OCI-LY7 (cell line): Measurements from ENCODE around the gene SCN5A. TPM values are rescaled to one million over a fixed set of nuclear protein-coding genes. Genes with fewer than 3 reads are reported as not detected.

Experiments
- BruUV-seq: library from RNA; stranded (reverse); fragments of 400-500 nt; replicated peaks from 2 replicates; lab custom pipeline; 2021; lab: Mats Ljungman, UMichigan
- CTCF ChIA-PET: fragments of 300-600 bp; sonication (Branson Sonifier 250); formaldehyde crosslinking; loops from one replicate; lab custom pipeline; 2022; ENCODE audit warnings: antibody characterized with exemption; ENCODE audit not compliant: unreplicated experiment; lab: Charles Lee
- POLR2A ChIA-PET: fragments of 300-600 bp; sonication (Branson Sonifier 250); formaldehyde crosslinking; loops from one replicate; lab custom pipeline; 2022; ENCODE audit warnings: antibody characterized with exemption; lab: Charles Lee
- DNase-seq: peaks from one replicate; pipeline ENCODE4 v3.0.0-alpha.2; 2015; ENCODE audit warnings: low spot score
- H2AFZ ChIP-seq: fragments of 200-600 bp; sonication (generic), shearing (Covaris generic); 2 replicates; pipeline ENCODE4 v1.6.1; 2014; ENCODE audit warnings: mild to moderate bottlenecking, antibody characterized with exemption, low read length, moderate library complexity
- H3K27ac ChIP-seq: fragments of 200-600 bp; sonication (generic); 2 replicates; pipeline ENCODE4 v1.5.1; 2014; ENCODE audit warnings: mixed run types, low read depth, mild to moderate bottlenecking, moderate library complexity, low read length, inconsistent platforms; ENCODE audit not compliant: poor library complexity, severe bottlenecking
- H3K36me3 ChIP-seq: fragments of 200-600 bp; sonication (generic); 2 replicates; pipeline ENCODE4 v1.6.1; 2014; ENCODE audit warnings: mild to moderate bottlenecking, antibody characterized with exemption, low read length, moderate library complexity, mixed read lengths; ENCODE audit not compliant: insufficient read depth
- H3K4me1 ChIP-seq: fragments of 200-600 bp; sonication (generic); 2 replicates; pipeline ENCODE4 v1.5.1; 2014; ENCODE audit warnings: mild to moderate bottlenecking, low read length; ENCODE audit not compliant: insufficient read depth, poor library complexity, severe bottlenecking
- H3K4me2 ChIP-seq: fragments of 200-600 bp; sonication (generic); 2 replicates; pipeline ENCODE4 v1.6.1; 2014; ENCODE audit warnings: mild to moderate bottlenecking, low read length
- H3K4me3 ChIP-seq: fragments of 200-600 bp; sonication (generic); 2 replicates; pipeline ENCODE4 v1.5.1; 2014; ENCODE audit warnings: mild to moderate bottlenecking, low read depth, low read length; ENCODE audit not compliant: poor library complexity, severe bottlenecking
- H3K79me2 ChIP-seq: fragments of 200-600 bp; sonication (generic); 2 replicates; pipeline ENCODE4 v1.6.1; 2016; ENCODE audit warnings: low read depth, mild to moderate bottlenecking, low read length, moderate library complexity, mixed read lengths; ENCODE audit not compliant: insufficient read depth
- H3K9me2 ChIP-seq: fragments of 200-600 bp; sonication (generic); 2 replicates; pipeline ENCODE4 v1.6.1; 2016; ENCODE audit warnings: mild to moderate bottlenecking, low read length, mixed read lengths; ENCODE audit not compliant: insufficient read depth
- H3K9me3 ChIP-seq: fragments of 200-600 bp; sonication (generic); 2 replicates; pipeline ENCODE4 v1.6.1; 2014; ENCODE audit warnings: mild to moderate bottlenecking, mixed run types, low read length, mixed read lengths
- H4K20me1 ChIP-seq: fragments of 200-600 bp; sonication (generic); 2 replicates; pipeline ENCODE4 v1.6.1; 2014; ENCODE audit warnings: mild to moderate bottlenecking, antibody characterized with exemption, low read length, moderate library complexity, mixed read lengths; ENCODE audit not compliant: insufficient read depth
- EZH2phosphoT487 ChIP-seq: fragments of 200-600 bp; sonication (generic); IDR thresholded peaks from 2 replicates; pipeline ENCODE4 v1.6.1; 2018; ENCODE audit warnings: low read depth, borderline replicate concordance, mild to moderate bottlenecking, mixed run types, antibody characterized with exemption, low read length, moderate library complexity, mixed read lengths
- intact Hi-C: fragments of 100-400 bp; cut with micrococcal nuclease; formaldehyde crosslinking; loops from one replicate; pipeline ENCODE4 v1.10.0; 2022; ENCODE audit not compliant: unreplicated experiment
- total RNA-seq, 2 experiments: library from RNA; depleted of rRNA in 1 of 2; stranded (reverse); fragments of >200 nt in 1 of 2; shearing (Covaris generic) in 1 of 2; gene quantifications; 2 replicates each; pipeline ENCODE4 v1.2.3, GENCODE V29; 2014 to 2022
- TF ChIP-seq, protein P1 (sequence below): fragments of 200-600 bp; sonication (generic); conservative IDR thresholded peaks from 2 replicates; pipeline ENCODE4 v1.5.1; 2014; ENCODE audit warnings: mild to moderate bottlenecking, antibody characterized with exemption, low read length, moderate library complexity, mixed read lengths

Gene SCN5A
- total RNA-seq, 2 experiments from 2014 or later = not detected

DNA sequence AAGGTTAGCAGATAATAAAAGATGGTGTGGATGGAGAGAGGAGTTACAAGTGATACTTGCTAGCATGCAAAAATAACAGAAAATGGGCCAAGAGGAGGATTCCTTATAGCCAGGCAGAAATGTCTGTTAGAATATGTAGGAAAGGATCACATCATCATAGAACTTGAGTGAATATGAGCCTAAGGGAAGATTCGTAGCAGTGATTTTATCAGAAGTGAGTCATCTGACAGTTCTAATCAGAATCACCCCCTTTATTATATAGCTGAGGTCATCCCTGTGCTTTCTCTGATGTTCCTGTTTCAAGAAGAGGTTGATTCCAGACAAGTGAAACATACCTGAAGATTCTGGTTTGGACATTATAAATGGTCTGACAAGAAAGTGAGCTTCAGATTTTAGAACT is 130.5 kb downstream of the SCN5A start:
- Histone ChIP-seq H3K9me3 (no peaks in the 10 kb centered on the region), H3K4me1 (no peaks in the 10 kb centered on the region), H3K9me2 (no peaks in the 10 kb centered on the region), H3K4me2 (no peak overlapping the region), H3K27ac (no peak overlapping the region), H4K20me1 (no peaks in the 10 kb centered on the region), H2AFZ (no peak overlapping the region), H3K36me3 (peaks cover 53% of the 10 kb centered on the region), H3K79me2 (no peaks in the 10 kb centered on the region), H3K4me3 (no peak overlapping the region)
- intact Hi-C loops = no loop called here
- POLR2A ChIA-PET = interaction anchor here (0.5 to 0.6 kb wide), 2 partner anchors 136 to 1184 kb away, joined by 3 to 5 read pairs; no protein-coding TSS in a partner anchor
- DNase-seq = no peak
- no TSS peak for BruUV-seq
- no peak for TF ChIP-seq EZH2phosphoT487
- CTCF ChIA-PET = no interaction called here

DNA sequence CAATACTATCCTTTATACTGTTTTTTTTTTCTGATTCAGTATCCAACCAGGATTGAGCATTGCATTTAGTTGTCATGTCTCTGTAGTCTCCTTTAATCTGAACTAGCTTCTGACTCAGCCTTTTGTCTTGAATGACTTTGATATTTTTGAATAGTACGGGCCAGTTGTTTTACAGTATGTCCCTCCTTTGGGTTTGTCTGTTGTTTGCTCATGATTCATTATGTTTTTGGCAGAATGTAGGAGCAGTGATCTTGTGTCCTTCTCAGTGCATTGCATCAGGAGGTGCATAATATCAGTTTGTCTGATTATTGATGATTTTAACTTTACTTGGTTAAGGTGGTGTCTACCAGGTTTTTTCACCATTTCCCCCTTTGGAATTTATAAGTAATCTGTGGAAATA is 132.8 kb downstream of the SCN5A start:
- BruUV-seq = no TSS peak
- Histone ChIP-seq H2AFZ (no peak overlapping the region), H3K79me2 (no peaks in the 10 kb centered on the region), H3K36me3 (peaks cover 52% of the 10 kb centered on the region), H3K4me1 (no peaks in the 10 kb centered on the region), H3K27ac (no peak overlapping the region), H3K4me2 (no peak overlapping the region), H3K9me3 (no peaks in the 10 kb centered on the region), H4K20me1 (no peaks in the 10 kb centered on the region), H3K4me3 (no peak overlapping the region), H3K9me2 (no peaks in the 10 kb centered on the region)
- ChIA-PET CTCF (no interaction called here), POLR2A (interaction anchor here (0.5 kb wide), 1 partner anchor 139 kb away, joined by 3 read pairs; no protein-coding TSS in a partner anchor)
- no peak for DNase-seq
- intact Hi-C loops = no loop called here
- TF ChIP-seq EZH2phosphoT487 = no peak
- TF ChIP-seq, protein P1, sequence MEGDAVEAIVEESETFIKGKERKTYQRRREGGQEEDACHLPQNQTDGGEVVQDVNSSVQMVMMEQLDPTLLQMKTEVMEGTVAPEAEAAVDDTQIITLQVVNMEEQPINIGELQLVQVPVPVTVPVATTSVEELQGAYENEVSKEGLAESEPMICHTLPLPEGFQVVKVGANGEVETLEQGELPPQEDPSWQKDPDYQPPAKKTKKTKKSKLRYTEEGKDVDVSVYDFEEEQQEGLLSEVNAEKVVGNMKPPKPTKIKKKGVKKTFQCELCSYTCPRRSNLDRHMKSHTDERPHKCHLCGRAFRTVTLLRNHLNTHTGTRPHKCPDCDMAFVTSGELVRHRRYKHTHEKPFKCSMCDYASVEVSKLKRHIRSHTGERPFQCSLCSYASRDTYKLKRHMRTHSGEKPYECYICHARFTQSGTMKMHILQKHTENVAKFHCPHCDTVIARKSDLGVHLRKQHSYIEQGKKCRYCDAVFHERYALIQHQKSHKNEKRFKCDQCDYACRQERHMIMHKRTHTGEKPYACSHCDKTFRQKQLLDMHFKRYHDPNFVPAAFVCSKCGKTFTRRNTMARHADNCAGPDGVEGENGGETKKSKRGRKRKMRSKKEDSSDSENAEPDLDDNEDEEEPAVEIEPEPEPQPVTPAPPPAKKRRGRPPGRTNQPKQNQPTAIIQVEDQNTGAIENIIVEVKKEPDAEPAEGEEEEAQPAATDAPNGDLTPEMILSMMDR = no peak

DNA sequence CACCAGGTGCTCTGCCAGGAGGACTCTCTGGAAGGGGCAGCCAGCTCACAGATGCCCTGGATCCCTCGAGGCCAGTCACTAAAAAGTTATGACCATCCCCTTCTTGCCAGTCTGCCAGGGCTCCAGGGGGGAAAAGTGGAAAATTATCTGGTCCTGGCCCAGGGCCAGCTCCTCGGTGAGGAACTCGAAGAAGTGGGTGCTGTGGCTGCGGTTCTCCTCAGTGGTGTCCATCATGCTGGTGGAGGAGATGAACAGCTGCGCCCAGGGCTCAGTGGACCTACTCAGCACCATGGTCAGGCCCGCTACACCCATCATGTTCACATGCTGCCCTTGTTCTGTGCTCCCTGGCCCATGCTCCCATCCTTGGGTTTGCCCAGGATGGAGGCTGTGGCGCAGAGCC is 134.1 kb downstream of the SCN5A start:
- H3K4me3 ChIP-seq = no peak overlapping the region
- no peaks in the 10 kb centered on the region for H3K9me2 ChIP-seq
- POLR2A ChIA-PET = no interaction called here
- no peaks in the 10 kb centered on the region for H3K4me1 ChIP-seq
- TF ChIP-seq EZH2phosphoT487 = no peak
- TF ChIP-seq, protein P1 = no peak
- H4K20me1 ChIP-seq = no peaks in the 10 kb centered on the region
- peaks cover 59% of the 10 kb centered on the region for H3K36me3 ChIP-seq
- H3K27ac ChIP-seq = no peak overlapping the region
- BruUV-seq = no TSS peak
- intact Hi-C loops = no loop called here
- DNase-seq = no peak
- CTCF ChIA-PET = no interaction called here
- H3K9me3 ChIP-seq = no peaks in the 10 kb centered on the region
- no peaks in the 10 kb centered on the region for H3K79me2 ChIP-seq
- H3K4me2 ChIP-seq = no peak overlapping the region
- H2AFZ ChIP-seq = no peak overlapping the region
